Hepatocyte (in vitro differentiated cells): ENCODE data around the gene LRMDA.

ENCODE experiments used
- CTCF ChIP-seq: fragments of 200-600 bp; sonication (generic); IDR thresholded peaks from 2 replicates; pipeline ENCODE4 v1.5.1; 2016; ENCODE audit warnings: antibody characterized with exemption, mild to moderate bottlenecking; ENCODE audit not compliant: poor library complexity
- EZH2phosphoT487 ChIP-seq: fragments of 200-600 bp; sonication (generic); IDR thresholded peaks from one replicate; pipeline ENCODE4 v1.6.1; 2018; ENCODE audit warnings: antibody characterized with exemption, mild to moderate bottlenecking, low read depth, moderate library complexity; ENCODE audit not compliant: unreplicated experiment, severe bottlenecking

GRCh38 chr10:75771606-75772005 lies 340.2 kb downstream of the LRMDA start:
- TF ChIP-seq EZH2phosphoT487 (no peak), CTCF (no peak)
